Right lung (tissue), 5 donors: Measurements from ENCODE around the gene C1QL1. TPM values are rescaled to one million over a fixed set of nuclear protein-coding genes. Genes with fewer than 3 reads are reported as not detected.

ENCODE experiments used
- DNase-seq, 2 donors: peaks; one replicate each; pipeline ENCODE4 v3.0.0-alpha.2; 2013
- polyA plus RNA-seq, 5 donors: library from polyadenylated mRNA; unstranded; fragments of 120-200 nt; gene quantifications; one replicate each; pipeline versions ENCODE4 v1.2.1 to v1.2.3, GENCODE V29; 2013; ENCODE audit warnings: inconsistent platforms in 1 of 5, low replicate concordance in 1 of 5; ENCODE audit not compliant: insufficient read length in 5 of 5, insufficient read depth in 1 of 5

C1QL1 gene
- polyA plus RNA-seq, 5 donors, result 1.5 to 4.7 (median 2.4) TPM

DNA sequence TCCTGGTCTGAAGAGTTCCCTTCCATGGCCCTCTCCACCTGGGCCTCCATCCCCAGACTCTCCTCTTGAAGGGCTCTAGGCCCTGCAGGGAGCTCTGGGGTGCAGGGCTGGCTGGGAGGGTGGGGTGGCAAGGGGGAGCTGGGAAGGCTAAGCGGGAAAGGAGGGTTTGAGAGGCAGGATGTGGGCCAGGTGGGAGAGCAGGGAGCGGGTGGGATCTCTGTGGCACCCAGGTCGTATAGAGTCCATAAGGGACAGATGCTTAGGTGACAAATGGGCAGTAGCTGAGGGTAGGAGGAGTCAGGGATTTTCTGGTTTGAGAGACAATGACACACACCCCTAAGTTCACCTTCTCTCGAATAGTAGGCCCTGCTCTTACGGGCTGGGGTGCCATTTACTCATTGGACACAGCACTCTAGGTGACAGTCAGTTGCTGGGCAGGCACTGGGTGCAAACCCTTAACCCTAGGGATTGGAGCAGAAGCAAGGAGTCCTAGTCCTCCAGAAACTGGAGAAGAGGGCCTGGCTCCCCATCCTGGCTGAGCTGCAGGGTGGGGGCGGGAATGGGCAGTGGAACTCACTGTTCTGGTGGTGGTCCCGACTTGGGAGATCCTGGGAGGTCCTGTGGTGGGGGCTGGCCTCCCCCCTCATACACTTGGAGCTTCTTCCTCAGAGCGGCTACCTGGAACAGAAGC, 35.9 kb downstream of the C1QL1 start:
- no peak for DNase-seq

DNA sequence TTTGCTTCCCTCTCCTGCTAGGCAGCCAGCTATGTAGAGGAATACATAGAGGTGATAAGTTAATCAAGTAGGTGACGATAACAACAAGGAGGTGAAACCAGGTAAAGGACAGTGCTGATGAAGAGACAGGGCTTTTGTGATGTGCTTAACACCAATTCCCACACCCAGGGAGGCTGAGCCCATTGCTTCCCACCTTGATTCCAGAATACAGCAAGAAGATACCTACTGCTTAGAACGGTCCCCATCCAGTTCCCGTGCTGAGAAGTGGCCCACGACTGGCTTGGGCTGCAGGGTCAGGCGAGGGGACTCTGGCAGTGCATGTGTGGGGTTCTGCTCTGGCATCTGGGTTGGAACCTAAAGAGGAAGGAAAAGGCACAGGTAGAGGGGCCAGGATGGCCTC, 36.7 kb downstream of the C1QL1 start:
- DNase-seq, result no peak

DNA sequence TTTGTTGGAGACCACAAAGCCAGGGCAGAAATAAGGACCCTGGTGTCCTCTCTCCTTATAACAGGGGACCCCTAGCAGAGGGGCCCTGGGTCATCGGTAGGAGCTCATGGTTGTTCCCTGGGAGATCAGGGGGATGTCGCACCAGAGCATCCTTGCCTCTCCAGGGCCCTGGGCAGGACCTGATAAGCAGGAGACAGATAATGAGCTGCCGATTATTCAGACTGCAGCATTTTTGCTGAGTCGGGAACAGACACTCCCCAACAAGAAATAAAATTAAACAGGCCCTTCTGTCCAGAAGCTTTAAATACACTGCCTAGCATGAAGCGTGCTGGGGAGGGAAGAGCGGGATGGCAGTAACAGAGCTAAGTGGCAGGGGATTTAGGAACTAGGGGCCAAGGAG, 37.4 kb downstream of the C1QL1 start:
- DNase-seq, result no peak

DNA sequence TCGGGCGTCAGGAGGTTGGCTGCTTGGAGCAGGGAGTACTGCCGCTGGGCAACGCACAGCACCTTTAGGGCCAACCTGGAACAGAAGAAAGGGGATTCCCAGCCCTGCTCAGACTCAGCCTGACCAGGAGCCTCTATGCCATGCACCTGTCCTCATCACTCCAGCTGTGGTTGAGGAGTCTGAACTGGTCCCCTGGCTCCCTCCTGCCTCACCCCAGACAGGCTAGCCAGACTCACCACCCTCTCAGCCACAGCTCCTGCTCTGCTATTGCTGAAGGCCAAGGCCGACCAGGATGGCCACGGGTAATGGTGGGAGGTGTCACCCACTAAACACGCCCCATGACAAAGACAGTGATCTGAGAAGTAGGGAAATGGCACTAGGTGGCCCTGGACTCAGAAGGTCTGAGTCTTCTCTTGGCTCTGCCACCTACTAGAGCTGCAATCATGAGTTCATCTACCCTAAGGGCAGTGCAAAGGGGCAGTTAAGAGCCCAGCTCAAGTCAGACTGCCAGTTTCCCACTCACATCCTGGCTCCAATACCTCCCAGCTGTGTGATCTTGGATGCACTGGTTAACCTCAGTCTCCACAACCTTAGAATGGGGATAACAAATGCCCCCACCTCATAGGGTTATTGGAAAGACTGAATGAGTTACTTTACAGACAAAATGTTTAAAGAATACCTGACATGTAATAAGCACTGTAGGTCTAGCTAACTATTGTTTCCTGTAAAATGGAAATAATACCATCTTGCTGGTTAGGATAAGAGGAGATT, 39.0 kb downstream of the C1QL1 start:
- no peak for DNase-seq

DNA sequence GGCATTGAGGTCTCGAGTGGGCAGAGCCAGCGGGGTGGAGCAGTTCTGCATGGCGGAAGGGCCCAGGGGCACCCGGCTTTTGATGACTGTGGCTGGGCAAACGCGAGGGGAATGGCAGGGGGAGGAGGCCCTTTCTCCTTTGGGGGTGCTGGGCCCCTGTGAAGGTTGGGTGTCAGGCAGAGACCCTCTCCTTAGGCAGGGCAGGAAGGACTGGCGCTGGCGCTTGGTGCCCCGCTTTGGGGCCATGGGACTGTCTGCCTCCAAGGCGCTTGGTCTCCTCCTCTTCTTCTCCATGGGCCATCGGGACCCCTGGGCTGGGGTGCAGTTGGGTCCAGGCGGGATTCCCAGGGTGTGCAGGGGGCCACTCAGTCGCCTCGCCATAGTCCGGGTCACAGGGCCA, 40.0 kb downstream of the C1QL1 start:
- no peak for DNase-seq

DNA sequence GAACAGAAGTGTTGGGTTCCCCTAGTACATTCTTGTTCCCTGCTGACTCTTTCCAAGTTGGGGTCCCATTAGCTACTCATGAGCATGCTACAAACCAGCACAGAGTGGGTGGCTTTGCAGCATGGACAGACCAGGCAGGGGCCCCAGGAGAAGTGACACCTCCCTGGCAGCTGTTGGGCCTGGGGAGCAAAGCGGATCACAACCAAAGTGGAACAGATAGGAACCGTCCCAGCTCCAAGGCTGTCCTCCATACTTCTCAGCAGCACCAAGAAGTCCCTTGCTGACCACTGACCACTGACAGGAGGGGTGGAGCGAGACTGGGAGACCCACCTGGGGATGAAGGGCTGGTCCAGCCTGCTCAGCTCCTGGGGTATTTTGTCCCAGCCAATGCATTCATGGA, 40.4 kb downstream of the C1QL1 start:
- no peak for DNase-seq

DNA sequence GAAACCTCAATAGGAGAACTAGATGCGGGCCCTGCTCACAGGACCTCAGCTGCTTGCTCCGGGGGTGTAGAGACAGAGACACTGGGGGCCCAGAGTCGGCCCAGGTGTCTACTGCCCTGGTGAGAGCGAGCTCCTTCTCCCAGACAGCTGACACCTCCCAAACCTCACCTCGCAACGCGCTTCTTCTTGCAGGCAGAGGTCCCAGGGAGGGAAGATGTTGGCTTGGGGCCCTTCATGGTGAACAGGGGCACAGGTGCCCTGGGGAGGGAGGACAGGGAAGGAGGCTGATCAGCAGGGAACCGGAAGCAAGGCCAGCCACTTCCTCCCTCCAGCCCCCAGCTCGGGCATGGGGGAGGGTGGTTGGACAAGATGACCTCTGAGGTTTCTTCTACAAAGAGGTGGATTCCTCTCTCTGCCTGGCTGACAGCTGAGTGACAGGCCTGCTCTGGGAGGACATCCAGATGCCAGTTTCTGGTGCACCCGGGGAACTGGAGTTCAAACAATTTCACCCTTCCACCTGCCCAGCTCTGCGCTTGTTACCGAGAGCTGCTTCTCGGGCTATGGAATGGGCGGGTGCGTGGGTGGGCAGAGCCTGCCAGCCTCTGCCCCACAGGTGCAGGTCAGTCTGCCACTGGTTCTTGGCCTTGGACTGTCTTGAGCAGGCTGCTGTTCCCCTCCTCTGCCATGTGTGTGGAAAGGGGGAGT, 41.1 kb downstream of the C1QL1 start:
- no peak for DNase-seq

DNA sequence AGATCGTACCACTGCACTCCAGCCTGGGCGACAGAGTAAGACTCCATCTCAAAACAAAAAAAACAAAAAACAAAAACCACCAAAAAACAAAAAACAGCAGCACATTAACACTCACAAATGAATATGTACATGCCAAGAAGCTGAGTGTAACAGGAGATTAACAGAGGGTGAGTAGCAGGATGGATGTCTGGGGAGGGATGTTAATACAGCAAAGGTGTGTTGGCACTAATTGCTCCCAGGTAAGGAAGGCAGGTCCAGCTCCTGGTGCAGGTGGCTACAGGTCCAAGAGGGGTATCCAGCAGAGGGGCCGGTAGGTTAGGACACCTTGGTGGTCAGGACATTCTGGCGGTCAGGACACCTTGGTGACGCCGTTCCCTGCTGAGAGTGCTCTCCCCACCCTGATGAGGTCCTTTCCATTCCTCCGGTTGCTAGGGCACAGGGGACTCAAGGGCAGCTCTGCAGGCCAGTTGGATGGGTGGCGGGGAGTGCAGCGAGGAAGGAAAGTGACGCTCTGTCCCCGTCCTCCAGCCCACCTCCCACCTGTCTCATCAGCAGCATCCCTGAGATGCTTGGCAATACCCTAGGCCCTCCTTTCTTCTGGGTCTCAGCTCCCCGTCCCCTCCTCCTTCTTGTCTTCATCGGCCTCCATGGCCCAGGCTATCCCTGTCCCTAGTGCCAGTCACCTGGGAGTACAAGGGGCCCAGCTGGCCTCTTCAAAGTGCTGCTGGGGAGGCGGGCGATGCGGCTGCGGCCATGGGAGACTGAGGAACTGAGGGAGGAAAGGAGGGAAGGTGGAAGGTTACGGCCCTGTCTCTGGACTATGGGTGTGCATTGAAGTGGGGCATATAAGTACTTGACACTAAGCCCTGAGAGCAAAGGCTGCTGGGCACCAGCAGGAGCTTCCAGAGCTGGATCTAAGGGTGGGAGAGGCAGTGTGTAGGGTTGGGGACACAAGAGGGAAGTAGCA, 42.1 kb downstream of the C1QL1 start:
- DNase-seq, result no peak

DNA sequence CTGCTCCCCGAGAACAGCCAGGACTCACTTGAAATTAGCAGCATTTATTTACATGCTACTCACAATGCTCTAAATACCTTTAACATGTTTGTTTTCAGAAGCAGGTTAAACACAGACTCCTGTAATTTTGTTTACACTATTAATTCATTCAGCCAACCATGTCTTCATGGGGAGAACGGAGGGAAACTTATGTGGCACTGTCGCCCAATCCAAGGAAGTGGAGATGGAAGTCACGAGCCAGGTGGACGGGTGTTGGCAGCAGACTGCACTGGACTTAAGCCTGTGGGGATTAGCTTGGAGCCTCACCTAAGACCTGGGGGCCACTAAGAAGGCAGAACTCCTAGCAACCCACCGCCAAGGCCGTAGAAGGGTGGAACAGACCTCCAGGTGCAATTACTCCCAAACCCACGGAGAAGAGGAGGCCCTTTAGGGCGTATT, 44.0 kb downstream of the C1QL1 start:
- DNase-seq, result no peak

DNA sequence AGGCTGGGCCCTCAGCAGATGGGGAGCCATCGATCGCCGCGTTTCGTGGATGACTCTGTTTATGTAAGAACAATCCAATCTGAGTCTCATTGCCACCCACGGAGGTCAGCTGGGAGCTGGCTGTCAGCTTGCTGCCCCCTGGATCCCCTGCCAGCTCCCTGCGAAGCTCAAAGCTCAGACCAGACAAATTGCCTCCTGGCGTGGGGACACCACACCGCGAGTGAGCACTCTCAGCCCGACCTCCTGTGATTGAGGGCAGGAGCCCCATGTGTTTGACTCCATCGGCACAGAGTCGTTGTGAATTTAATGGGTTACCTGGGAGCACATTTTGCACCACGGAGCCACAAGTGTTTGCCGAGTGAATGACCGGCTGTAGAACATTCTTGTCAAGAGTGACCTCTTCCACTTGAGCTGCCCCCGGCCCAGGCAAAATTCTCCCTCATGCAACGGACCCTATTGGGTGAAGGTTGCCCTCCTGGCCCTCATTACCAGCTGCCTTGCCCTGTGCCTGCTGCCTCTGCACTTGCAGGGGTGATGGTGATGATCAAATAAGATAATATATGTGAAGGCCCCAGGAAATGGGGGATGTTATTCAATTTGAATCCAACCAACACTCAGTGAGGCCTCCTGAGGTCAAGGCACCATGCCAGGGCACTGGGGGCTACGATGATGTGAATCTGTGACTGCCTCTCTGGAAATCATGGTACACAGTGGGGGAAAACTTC, 45.2 kb downstream of the C1QL1 start:
- DNase-seq, result no peak

DNA sequence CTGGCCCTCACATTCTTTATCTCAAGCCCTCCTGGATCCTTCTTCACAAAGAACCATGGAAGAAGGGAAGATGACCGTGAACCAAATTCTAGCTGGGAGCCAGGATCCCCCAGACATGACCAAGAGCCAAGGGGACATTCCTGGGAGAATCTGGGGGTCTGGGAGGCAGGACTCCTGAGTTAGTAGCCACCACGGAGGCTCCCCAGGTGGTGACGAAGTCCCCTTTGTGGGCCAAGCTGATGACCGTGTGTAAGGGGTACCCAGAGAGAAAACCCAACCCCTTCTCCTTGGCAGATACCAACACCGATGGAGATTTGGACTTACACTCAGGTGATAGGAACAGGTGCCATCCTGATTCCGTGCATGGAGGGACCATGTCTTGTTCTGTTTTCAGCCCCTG, 46.0 kb downstream of the C1QL1 start:
- no peak for DNase-seq

DNA sequence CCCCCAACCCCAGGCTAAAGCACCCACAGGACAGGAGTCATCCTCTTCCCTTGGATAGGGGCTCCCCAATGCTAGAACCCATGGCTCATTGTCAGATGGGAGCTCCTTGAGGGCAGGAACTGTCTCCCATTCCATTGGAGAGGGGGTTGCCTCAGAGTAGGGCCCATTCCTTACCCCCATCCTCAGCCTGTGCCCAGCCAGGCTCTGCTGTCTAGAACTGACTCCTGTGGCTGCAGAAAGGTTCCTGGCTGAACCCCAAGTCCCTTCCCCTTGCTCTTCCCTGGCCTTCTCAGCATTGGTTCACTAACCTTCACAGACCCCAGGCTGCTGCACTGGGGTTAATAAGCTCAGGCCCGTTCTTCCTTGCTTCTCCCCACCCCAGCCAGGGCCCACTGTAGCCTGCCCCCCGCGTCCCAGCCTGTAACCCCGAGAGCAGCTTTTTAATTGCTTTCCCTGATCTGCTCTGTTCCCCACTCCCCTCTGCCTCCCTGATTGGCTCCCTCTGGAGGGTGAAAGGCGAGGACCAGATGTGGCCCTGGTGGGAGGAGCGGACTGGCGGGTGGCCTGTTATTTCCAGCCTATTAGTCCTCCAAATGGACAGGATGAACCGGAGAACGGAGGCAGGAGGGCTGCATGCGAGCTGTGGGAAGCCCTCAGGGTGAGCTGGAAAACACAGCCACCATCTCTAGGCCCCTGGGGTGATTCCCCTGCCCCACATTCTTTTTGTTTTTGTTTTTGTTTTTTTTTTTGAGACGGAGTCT, 46.8 kb downstream of the C1QL1 start:
- DNase-seq, result no peak

DNA sequence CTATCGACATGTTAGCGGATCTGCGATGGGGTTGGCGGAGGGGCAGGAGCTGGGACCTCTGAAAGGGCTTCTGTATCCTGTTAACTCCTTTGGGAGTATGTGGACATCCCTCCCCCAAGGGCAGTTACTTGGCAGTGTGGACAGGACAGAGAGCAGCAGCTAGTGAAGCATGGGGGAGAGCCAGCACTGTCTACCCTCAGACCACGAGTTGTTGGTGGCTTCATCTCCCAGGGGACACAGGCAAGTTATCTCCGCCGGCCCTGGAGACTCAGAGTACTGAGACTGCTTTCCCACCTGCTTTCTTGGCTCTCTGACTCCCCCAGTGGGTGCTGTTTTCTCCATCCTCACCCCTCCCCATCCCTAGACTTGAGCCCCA, 47.5 kb downstream of the C1QL1 start:
- no peak for DNase-seq

DNA sequence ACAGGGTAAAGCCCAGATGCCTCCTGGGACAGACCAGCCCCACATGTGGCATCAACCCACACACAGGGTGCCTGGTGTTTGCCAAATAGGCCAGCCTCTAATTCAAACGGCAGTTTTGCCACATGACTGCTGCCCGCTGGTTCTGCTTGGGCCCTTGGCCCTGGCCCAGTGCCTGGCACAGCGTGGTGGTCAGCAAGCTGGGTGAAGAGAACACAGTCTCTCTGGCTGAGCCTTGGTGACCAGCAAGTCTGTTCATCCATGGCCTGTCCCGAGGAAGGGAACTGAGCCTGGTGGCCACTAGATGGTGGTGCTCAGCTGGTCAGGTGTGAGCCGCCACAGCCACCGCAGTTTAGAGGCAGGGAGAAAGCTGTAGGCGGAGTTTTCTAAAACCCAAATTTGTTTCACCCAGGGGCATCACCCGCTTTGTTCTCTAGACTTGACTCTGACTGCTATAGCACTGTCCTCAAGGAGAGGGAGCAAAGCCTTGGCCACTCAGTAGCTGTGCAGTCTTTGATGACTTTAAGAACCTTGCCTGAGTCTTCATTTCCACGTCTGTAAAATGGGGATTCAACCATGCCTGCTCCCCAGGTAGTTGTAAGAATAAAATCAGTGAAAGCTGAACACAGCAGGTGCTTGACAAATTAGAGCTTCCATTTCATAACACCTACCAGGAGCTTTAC, 48.1 kb downstream of the C1QL1 start:
- peak; percentile 60 to 69 for DNase-seq

DNA sequence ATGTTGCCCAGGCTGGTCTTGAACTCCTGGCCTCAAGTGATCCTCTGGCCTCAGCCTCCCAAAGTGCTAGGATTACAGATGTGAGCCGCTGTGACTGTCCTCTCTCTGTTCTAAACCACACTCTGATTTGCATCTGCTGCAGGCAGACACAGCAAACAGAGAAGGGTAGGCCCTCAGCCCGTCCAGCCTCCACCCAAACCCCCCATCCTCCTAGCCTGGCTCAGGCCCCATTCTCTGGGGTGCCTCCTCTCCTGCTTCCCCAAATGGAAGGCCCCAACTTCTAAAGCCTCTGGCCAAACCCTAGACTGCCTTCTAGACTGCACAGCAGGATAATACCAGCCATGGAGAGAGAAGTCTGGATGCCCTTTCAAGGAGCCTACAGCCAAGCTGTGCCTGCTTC, 48.7 kb downstream of the C1QL1 start:
- DNase-seq, result no peak

DNA sequence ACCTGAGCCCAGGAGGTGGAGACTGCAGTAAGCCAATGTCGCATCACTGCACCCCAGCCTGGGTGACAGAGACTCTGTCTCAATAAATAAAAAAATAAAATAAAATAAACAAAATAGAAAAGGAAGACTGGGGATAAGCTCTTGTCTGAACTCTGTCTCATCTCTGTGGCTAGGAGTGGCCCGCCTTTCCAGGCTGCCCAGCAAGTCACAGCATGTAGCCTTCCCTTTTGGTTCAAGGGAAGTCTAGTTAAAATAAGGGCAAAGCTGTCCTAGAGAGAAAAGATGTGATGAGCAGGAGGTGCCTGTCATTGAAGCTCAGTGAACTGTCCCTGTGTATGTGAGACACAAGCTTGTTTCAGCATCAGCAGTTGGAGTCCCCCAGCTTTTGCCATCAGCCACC, 50.1 kb downstream of the C1QL1 start:
- no peak for DNase-seq

DNA sequence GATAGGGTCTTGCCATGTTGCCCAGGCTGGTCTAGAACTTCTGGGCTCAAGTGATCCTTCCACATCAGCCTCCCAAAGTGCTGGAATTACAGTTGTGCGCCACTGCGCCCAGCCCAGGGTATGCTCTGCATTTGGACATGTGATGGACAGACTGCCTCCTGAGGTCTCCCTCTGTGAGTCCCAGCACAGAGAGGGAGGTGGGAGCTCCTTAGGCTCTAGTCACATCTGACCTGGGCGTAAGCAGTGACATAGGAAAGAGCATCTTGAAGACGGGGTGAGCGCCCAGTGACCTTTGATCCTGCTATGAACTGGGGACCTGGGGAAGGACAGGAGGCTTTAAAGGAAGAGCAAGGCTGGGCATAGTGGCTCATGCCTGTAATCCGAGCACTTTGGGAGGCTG, 50.6 kb downstream of the C1QL1 start:
- no peak for DNase-seq

DNA sequence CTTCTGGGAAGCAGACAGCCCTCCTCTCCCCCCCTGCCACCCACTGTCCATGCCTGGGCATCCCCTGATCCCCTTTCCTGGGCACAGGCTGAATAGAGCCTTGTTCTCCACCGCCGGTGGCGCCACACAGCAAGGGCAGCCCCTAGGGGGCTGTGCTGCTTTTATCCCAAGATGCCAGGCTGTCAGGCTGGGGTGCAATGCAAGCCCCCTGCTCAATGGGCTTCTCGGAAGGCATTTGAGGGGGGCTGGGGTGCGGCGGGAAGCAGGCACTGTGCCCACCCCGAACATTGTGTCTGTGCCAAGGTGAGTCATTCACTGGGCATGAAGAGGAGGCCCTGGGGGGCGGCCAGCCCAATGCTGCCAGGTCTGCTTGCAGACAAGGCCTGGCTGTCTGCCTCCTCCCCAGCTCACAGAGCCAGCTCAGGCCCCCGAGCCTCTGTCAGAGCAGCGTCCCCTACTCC, 51.3 kb downstream of the C1QL1 start:
- no peak for DNase-seq
